Measurements from ENCODE around the gene FAM111A.

Gene FAM111A

DNA sequence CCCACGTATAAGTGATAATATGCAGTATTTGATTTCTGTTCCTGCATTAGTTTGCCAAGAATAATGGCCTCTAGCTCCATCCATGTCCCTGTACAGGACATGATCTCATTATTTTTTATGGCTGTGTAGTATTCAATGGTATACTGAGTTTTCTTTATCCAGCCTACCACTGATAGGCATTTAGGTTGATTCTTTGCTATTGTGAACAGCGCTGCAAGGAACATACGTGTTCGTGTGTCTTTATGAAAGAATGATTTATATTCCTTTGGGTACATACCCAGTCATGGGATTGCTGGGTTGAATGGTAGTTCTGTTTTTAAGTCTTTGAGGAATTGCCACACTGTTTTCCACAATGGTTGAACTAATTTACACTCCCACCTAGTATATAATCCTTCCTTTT is 1.5 kb upstream of the FAM111A start:
- in situ Hi-C loops (cut with MboI; ENCODE audit: low sequenced_read_pairs): no loop called here

DNA sequence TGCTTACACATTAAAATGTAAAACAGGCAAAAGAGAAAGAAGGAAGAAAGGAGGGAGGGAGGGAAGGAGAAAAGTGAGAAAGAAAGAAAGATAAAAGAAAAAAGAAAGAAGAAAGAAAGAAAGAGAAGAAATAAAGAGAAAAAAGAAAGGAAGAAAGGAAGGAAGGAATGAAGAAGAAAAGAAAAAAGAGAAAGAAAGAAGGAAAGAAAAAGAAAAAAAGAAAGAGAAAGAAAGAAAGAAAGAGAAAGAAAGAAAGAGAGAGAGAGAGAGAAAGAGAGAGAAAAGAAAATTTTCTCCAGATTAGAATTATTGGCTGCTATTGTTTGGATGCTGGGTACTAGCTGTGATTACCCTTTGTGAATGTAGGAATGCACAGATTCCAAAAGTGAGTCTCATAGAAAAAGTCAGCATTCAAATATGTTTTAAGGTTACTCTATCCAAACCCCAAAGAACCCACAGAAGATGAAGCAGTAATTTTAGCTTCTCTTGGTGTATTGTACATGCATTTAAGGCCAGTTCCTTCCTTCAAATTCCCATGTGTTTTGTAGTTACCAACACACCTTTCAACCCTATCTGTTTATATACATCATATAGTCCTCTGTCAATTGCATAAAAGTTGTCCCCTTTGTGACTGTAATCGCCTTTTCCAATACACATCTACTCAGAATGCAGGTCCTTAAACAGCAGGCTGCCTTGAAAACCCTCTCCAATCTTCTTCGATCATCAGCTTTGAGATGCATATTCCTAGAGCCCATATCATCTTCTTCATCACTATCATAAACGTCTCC is 789 bp upstream of the FAM111A start:
- in situ Hi-C loops (cut with MboI; ENCODE audit: low sequenced_read_pairs): no loop called here

DNA sequence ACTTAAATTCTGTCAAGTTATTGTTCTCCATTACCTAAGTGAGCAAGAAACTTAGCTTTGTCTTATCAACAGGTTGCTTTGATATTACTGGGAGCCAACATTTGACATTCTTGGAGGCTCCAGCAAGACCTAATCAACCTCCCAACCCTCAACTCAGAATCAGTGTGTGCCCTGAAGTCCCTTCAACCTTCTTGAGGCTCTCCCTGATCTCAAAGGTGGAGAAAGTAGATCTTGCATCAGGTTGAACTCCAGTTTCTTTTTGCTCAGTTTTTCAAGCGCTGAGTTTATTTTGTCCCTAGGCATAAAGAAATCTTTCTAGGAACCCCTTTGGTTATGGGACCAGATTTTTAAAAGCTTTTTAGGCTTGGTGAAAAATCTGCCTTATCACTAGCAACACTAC is 1.4 kb downstream of the FAM111A start:
- in situ Hi-C loops (cut with MboI; ENCODE audit: low sequenced_read_pairs): no loop called here

DNA sequence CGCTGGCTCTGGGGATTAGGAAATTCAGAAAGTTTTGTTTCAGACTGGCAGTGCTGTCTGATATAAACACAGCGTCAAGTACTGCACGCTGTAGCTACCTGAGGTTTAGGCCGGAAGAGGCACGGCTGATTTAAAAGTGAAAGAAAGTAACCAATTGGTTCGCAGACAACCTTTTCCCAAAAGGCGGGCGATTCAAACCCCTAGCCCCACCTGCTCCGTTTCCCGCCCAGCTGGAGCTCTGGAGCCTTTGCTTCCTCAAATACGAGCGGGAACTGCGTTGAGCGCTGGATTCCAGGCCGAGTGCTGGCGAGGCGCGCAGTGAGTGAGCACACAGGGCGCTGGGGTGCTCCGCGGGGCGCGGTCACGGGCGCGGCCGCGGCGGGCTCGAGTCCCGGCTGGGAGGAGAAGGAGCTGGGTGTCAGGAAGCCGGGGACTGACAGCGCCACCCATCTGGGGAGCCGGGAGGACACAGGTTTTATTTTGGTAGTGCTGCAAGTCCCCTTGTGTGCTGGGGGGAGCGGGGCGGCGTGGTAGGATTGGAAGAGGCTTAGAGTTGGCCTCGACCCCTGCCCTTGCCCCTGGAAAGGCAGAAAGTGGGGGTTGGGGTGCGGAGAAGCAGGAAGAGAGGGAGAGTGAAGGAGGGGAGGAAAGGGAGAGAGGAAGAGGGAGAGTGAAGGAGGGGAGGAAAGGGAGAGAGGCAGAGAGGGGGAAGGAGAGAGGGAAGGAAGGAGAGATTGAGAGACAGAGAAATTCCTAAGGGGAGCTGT is 2.1 kb downstream of the FAM111A start:
- in situ Hi-C loops (cut with MboI; ENCODE audit: low sequenced_read_pairs): no loop called here

DNA sequence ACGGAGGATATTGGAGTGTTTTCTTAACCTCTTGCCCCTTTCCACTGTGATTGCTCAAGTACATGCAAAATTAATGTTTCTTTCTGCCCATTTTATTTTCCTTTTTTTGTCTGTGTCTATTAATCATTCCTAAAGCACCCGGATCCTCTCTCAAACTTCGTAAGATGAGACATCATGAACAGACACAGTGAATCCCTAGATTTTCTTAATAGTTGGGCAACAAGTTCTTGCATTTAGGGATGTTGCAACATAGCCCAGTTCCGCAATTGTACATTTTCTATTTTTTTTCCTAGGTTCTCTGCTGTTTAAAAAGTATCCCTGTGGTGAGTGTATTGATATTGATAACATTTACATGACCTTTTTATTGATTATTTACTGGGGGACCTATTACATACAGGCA is 2.9 kb downstream of the FAM111A start:
- in situ Hi-C loops (cut with MboI; ENCODE audit: low sequenced_read_pairs): no loop called here

DNA sequence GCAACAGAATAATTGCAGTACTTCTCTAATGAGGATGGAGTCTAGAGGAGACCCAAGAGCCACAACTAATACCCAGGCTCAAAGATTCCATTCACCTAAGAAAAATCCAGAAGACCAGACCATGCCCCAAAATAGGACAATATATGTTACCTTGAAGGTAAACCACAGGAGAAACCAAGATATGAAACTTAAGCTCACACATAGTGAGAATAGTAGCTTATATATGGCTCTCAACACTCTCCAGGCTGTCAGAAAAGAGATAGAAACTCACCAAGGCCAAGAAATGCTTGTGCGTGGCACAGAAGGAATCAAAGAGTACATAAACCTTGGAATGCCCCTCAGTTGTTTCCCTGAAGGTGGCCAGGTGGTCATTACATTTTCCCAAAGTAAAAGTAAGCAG is 9.1 kb downstream of the FAM111A start:
- in situ Hi-C loops (cut with MboI; ENCODE audit: low sequenced_read_pairs): no loop called here

DNA sequence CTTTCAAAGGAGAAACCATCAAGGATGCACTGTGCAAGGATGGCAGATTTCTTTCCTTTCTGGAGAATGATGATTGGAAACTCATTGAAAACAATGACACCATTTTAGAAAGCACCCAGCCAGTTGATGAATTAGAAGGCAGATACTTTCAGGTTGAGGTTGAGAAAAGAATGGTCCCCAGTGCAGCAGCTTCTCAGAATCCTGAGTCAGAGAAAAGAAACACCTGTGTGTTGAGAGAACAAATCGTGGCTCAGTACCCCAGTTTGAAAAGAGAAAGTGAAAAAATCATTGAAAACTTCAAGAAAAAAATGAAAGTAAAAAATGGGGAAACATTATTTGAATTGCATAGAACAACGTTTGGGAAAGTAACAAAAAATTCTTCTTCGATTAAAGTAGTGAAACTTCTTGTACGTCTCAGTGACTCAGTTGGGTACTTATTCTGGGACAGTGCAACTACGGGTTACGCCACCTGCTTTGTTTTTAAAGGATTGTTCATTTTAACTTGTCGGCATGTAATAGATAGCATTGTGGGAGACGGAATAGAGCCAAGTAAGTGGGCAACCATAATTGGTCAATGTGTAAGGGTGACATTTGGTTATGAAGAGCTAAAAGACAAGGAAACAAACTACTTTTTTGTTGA is 9.8 kb downstream of the FAM111A start:
- in situ Hi-C loops (cut with MboI; ENCODE audit: low sequenced_read_pairs): no loop called here

DNA sequence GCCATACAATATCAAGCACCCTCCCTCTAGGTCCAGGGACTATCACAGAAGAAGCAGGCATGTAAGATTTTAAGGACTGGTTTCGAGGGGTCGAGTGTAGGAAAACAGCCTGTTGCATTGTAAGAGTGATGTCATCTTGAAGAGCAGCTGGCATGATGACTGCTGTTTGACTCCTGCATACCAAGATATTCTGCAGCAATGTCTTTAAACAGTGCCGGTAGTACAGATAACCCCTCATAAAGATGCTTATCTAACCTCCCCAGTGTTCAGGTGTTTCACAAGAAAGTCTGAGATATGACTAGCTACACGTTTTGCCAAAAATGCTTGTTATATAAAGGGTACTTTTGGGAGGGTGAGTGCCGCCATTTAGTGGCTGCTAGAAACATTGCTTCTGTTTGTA is 12.0 kb downstream of the FAM111A start:
- in situ Hi-C loops (cut with MboI; ENCODE audit: low sequenced_read_pairs): no loop called here

DNA sequence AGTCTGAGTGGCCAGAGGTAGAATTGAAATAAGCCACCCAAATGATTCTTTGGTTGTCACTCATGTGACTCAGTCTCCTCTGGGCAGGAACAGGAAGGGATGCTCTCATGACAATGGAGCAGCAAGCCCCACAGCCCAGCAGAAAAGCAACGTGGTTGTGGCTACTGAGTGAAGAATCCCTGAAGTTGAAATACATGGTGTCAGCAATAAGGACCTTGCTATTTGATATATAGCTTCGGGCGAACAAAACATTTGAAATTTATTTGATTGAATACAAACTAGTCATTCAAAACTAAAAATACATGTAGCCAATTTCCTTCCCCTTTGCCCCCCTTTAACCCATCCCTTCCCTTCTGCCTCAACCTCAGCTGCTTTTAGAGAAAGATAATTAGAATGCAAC is 14.8 kb downstream of the FAM111A start:
- in situ Hi-C loops (cut with MboI; ENCODE audit: low sequenced_read_pairs): no loop called here

DNA sequence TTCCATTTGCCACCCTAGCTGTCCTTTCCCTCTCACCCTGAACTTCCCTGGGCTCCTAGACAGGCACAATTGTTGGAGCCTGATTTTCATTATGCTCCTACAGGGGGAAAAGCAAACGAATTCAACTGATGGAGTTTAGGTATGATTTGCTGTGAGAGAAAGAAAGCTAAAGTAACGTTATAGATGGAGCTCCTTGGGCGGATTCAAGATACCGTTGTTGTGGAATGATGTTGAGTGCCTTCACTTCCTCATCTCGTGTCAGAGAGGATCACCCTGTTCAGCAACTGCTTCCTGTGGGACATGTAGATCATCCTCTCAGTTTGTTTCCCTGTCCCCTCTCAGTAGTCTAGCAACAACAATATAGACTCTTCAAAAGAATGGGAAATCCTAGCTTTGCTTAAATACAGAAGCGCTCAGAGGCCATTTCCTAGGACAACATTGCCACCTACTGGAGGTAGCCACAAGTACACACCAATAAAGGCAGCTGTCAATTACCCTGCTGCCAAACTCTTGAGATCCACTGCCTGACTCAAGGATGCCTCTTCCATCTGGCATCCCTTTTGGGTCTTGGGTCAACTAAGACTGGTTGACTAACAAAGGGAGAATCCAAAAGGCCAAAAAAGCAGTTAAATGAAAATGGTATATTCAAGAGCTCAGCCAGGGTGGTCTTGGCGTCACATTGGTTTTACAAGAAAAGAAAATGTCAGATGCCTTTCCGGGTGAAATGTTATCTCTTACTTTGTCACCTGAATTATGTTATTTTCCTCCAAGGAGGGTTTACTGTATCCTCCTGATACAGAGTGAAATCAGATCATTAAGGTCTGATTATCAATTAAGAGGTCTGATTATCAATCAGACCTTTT is 15.8 kb downstream of the FAM111A start:
- in situ Hi-C loops (cut with MboI; ENCODE audit: low sequenced_read_pairs): no loop called here

DNA sequence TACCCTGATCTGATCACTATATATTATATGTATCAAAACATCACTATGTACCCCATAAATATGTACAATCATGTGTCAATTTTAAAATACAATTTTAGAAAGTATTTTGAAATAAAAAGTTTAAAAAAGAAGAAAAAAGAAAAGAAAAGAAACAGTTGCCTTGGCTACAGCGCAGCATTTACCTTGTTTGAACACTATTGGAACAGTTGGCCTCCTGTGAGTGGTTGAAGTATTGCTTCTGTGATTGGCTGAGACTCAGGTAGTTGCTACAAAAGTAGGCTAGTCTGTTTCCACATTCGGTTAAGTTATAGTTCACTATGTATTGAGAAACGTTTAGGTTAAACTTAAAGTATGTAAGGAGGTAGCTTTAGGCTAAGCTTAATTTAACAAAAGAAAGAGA is 21.4 kb downstream of the FAM111A start:
- in situ Hi-C loops (cut with MboI; ENCODE audit: low sequenced_read_pairs): no loop called here

DNA sequence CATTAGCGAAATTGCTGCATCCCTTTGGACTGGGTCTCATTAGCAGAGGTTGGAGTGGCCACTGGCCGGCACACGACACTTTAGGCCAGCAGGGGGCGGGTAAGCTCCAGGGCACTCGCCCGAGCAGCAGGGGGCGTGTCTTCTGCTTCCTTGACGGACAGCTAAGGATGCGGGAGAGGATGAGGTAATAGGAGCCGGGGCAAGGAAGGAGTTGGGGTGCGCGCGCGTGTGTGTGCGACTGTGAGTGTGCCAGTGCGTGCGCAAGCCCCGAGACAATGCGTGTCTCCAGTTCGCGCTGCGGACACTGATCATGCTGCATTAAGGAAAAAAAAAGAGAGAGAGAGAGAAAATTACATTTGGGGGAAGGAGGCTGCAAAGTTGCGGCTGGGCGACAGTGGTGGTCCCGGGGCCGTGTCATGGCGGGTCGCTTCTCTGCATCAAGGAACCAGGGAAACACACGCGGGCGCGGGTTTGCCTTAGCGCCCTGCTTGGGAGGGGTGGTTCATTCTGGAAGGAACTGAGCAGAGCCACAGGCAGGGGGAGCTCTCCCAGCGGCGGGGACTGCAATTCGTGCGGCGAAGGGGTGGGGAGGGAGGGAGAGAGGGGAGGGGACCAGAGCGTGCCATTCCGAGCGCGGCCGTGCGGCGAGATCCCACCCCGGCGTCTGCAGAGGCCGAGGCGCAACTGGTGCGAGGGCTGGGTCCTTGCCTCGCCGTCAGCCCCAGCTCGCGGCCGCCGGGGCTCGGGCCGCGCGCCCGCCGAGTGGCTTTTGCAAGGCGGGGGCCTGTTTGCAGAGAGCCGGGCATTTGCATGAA is 29.1 kb downstream of the FAM111A start, which contains the start of gene DTX4:
TSS of gene DTX4 (plus strand) at position 625 of the 815 bp plus-strand sequence. CDS start 464 bp downstream, outside the sequence.
- in situ Hi-C loops (cut with MboI; ENCODE audit: low sequenced_read_pairs): no loop called here

DNA sequence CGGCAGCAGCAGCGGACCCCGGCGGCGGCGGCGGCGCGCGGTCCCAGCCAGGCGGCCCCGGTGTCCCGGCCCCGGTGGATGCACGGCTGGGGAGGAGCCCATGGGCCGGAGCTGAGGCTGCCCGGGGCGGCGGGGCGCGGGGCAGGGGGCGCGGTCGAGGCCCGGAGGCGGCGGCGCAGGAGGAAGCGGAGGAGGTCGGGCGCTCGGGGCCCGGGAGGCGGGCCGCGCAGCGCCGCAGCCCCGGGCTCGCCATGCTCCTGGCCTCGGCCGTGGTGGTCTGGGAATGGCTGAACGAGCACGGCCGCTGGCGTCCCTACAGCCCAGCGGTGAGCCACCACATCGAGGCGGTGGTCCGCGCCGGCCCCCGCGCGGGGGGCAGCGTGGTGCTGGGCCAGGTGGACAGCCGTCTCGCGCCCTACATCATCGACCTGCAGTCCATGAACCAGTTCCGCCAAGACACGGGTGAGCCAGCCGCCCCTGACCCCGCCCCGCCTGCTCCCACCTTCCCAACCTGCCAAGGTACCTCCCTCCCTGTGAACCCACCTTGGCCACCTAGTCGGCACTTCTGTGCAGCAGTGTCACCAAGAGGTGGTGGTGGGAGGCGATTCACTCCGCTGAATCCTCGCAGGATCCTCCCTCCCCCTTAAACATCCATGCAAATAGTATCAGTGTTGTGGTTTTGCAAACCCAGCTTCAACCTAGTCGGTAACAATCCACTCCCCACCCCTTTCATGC is 29.9 kb downstream of the FAM111A start:
- in situ Hi-C loops (cut with MboI; ENCODE audit: low sequenced_read_pairs): no loop called here

DNA sequence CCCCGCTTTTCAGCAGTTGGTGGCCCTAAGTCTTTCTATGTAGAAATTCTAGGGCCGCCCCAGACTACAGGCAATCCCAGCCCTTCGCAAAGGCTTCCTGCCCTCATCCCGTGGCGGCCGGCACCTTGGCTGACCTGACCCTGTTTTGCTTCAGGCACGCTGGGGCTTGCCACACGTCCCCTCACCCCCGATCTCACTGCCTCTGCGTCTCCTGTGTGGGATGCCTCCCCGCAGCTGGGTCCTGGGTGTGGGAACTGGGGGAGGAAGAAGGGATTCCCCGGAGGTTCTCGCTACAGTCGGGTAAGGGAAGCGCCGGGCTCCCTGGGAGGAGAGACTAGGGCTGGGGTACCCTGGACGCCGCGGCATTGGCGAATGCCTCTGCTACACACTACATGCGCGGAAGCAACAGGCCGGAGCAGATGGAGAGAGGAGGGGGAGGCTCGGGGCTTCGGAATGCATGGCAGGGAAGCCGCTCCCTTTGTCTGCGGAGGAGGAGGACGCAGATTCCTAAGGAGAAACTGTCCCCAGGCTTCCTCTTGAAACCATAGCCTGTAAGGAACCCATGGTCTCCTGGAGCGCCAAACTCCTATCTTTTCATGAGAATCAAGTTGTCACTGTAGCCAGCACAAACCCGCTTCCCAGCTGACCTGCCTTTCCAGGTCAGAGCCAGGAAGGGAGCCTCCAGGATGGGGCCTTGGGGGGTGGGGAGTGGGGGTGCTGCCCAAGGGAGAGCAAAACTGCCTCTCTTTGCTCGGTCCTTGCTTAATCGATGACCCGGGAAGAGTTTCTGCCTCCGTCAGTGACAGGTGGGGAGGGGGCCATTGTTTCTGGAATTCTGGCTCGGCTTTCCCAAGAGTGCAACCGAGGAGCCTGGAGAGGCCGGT is 30.7 kb downstream of the FAM111A start:
- in situ Hi-C loops (cut with MboI; ENCODE audit: low sequenced_read_pairs): no loop called here

DNA sequence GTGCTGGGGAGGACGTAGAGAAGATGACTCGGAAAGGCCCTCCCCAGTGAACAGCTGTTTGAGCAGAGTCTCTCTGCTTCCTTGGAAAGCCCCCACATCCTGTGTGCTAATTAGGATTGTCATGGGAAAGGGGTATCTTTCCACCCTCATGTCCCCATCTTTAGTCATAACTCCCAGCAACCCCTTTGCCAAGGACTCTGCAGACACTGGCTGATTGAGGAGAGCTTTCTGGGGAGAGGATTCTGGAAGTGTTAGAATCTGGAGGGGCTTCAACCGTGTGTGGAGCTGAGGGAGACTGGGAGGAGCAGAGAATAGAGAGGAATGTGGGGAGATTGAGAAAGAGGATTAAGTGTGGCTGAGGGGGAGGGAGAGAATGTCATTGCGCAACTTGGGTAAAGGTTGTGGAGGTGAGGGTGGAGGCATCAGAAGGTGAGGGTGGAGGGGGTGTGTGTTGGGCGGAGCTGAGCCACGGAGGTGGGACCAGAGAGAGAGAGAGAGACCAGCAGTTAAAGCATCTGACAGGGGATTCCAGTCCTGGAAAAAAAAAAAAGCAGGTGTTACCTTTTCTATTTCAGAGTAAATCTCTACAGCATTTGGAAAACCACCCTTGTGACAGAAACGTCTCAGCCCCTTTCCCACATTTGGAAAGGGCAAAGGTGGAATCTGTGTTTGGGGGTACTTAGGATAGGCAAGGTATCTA is 31.5 kb downstream of the FAM111A start:
- in situ Hi-C loops (cut with MboI; ENCODE audit: low sequenced_read_pairs): no loop called here

DNA sequence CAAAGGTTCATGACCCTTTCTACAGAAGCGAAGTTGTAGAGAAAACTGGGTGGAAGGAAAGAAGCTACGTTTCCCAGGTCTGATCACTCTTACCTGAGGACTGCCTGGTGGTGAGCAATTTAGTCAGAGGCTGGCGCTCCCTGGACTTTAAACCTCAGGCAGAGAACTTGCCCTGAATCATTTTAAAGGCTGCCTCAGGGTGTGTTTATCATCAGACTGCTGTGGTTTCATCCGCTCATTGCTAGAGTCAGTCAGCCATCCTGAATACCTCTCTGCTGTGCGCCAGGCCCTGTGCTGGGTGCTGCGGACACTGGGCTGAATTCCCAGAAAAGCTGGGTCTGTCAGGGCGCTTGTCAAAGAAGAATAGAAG is 32.0 kb downstream of the FAM111A start:
- in situ Hi-C loops (cut with MboI; ENCODE audit: low sequenced_read_pairs): no loop called here

DNA sequence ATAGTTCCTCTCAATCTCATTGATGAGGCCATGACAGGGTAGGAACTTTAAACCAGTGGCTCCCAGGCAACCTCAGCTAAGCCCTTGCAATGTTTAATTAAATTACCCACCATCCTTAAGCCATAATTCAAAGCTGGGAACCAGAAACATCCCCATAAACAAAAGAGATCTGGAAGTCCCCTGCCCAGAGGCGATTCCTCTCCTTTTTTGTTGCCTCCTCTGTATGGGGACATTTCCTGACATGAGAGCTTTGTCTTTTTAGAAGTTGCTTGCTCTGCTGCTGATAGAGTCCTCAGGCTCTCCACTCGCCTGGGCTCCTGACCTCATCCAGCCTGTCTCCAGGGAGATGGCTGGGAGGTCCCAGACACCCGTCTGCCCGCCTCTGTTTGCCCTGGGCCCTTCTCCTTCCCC is 32.4 kb downstream of the FAM111A start:
- in situ Hi-C loops (cut with MboI; ENCODE audit: low sequenced_read_pairs): no loop called here

DNA sequence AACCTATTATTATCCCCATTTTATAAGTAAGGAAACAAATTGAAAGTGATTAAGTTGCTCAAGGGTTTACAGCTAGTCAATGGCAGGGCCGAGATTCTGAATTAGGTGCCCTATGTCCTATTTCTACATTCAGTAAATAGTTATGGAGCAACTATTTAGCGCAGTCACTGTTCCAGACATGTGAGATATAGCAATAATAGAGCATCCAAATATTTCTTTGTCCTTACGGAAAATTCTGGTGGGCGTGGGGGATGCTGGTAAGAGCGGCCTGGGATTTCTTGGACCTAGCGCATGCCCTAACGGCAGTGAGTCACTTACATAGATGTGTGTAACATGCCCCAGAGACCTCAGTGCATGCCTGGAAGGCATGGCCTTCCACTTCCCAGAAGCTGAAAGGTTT is 33.7 kb downstream of the FAM111A start:
- in situ Hi-C loops (cut with MboI; ENCODE audit: low sequenced_read_pairs): no loop called here

All from hTERT RPE-1 (cell line).